GM18861 (cell line): Measurements from ENCODE around the gene PLK5.
"Not testable (repeated sequence)": the region's sequence is repeated elsewhere in the genome, so short reads cannot be mapped to it uniquely, and the experiment has no call there.

ENCODE experiments used
- ATAC-seq: cut with Tn5 transposase; IDR thresholded peaks from one replicate; pipeline ENCODE4 v1.9.1; 2021; ENCODE audit not compliant: unreplicated experiment

Gene PLK5, protein sequence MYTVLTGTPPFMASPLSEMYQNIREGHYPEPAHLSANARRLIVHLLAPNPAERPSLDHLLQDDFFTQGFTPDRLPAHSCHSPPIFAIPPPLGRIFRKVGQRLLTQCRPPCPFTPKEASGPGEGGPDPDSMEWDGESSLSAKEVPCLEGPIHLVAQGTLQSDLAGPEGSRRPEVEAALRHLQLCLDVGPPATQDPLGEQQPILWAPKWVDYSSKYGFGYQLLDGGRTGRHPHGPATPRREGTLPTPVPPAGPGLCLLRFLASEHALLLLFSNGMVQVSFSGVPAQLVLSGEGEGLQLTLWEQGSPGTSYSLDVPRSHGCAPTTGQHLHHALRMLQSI

GRCh38 chr19:1523412-1524286 lies at the start of gene PLK5:
Gene PLK5, plus strand, starts transcription at chr19:1524077. Its CDS starts 2,920 bp downstream, at chr19:1526997.
- no peak for ATAC-seq

DNA sequence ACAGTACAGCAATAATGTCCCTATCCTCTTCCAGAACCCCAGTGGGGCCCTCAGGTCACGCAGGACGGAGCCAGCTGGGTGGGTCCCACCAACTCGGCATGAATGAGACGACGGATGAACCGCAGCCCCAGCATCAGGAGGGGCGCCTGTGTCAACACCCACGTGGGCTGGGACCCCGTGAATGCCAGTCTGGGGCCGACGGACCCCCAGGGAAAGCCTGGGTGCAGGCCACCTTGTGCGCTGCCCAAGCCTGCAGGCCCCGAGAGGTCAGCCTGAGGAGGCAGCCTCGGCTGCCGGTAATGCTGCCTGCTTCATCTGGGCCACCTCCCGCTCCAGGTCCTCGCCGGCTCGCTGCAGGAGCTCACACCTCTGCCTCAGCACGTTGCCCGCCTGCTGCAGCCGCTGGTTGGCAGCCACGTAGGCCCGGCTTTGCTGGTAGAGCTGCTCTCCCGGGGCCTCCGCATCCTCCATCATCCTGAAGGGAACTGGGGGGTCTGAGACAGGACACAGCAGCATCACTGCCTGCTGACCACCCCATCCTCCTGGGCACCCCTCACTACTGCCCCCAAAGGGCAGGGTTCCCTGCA lies 49.0 kb upstream of the PLK5 start:
- no peak for ATAC-seq

DNA sequence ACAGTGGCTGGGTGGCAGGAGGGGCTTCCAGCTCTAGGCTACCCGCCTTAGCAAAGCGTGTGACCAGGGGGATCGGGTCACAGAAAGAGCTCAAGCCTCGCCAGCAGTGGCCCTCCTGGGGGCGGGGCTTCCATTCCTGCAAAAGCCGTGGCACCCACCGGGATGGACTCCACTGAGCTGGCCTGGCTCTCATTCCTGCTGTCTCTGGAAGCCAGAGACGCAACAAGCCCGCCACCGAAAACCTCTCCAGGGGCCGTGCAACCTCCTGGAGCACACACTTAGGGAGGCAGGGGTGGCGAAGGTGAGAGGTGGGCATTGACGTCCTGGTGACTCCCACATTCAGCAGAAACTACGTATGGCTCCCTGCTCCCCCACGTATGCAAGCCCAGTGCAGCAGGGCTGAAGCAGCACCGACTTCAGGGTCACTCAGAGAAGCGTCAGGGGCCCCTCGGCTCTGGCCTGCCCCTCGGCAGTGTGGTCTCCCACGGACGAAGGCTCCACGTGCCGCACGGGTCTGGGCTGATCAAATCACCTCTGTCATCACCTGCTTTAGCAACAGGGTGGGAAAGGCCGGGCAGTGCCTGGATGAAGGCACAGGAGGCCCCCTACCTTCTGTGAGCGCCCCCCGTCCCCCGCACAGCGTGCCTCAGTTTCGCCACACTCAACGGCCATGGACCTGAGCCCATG lies 48.0 kb upstream of the PLK5 start:
- no peak for ATAC-seq

GRCh38 chr19:1477056-1477455 lies 46.8 kb upstream of the PLK5 start:
- ATAC-seq, result not testable (repeated sequence)

GRCh38 chr19:1478934-1479707 lies 44.8 kb upstream of the PLK5 start, which contains the start of gene C19orf25:
Gene C19orf25, minus strand, starts transcription at chr19:1479215. Its CDS starts 312 bp downstream, at chr19:1478903.
- peak; percentile 74 for ATAC-seq

GRCh38 chr19:1481224-1481892 lies 42.5 kb upstream of the PLK5 start:
- ATAC-seq, result no peak

GRCh38 chr19:1481893-1482360 lies 42.0 kb upstream of the PLK5 start:
- no peak for ATAC-seq

GRCh38 chr19:1482361-1483130 lies 41.3 kb upstream of the PLK5 start:
- no peak for ATAC-seq

DNA sequence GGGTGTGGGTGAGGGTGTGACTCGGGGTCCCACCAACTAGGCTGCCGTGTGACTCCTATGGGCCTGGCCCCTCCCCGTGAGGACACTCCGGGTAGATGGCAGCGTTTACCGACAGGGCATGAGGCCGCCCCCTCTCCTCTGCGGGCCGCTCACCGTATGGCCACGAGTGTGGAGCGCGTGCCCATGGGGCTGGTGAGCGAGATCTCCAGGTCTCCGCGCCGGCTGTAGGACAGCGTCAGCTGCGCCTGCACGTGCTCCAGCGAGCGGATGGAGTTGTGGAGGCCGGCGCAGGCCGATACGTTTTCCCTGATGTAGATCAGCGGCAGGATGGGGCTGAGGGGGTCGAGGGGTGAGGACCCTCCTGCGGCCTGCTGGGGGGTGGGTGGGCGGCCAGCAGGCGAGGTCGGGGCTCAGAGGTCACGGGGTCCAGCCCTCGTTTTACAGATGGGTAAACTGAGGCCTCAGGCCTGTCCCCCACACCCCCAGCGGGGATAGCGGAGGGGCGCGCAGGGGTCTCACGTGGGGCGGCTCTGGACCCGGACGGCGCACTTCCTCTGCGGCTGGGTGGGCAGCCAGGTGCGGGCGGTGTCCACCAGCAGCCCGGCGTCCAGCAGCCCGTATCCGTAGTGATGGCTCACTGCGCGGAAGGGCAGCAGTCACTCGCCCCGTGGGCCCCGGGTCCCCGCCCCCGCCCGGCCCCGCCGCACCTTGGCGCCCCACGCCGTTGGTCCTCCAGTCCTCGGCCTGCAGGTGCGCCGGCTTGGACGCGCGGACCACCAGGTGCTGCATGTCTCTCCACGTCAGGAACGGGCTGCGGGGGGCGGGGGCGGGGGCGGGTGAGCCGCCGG lies 40.5 kb upstream of the PLK5 start:
- ATAC-seq, result no peak

DNA sequence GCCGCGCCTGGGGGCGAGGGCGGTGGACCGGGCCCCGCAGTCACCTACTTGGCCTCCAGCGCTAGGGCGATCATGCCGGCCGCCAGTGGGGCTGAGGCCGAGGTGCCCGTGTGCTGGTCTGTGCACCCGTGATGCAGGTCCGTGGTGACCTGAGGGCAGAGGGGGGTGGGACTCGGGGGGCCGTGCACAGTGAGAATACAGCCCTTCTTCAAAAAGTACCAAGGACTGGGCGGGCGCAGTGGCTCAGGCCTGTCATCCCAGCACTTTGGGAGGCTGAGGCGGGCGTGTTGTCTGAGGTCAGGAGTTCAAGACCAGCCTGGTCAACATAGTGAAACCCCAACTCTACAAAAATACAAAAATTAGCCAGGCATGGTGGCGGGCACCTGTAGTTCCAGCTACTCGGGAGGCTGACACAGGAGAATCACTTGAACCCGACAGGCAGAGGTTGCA lies 39.9 kb upstream of the PLK5 start:
- ATAC-seq, result no peak

DNA sequence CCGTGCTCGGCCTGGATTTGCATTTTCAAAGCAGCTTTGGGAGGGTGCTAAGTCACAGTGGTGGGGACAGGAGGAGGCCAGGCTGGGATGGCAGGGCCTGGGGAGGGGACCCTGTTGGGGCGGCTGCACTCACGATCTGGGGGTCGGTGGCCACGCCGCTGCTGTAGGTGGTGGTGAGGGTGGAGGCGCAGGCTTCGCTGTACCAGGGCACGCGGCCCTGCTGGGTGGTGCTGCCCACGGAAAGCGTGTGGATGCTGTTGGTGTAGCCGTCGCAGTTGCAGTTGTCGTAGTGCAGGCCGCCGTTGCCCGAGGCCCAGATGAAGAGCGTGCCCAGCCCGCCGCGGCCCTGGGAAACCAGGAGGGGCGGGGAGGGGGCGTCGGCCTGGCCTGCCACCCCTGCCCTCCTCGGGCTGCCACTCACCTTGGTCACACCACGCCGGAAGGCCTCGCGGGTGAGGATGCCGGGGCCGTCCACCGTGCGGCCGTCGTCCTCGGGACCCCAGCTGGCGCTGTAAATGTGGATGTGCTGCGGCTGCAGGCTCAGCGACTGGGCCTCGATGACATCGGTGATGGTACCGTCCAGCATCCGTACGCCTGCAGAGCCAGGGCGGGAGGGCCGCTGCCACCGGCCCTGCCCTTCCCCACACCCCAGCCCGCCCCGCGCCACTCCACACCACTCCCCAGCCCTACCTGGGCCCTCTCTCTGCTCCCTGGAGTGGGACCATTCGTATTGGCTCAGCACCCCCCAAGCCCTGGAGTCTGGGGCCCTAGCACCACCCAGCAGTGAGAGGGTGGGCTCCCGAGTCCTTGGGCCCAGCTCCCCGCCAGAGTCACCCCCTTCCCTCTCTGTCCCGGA lies 36.9 kb upstream of the PLK5 start:
- ATAC-seq, result no peak

DNA sequence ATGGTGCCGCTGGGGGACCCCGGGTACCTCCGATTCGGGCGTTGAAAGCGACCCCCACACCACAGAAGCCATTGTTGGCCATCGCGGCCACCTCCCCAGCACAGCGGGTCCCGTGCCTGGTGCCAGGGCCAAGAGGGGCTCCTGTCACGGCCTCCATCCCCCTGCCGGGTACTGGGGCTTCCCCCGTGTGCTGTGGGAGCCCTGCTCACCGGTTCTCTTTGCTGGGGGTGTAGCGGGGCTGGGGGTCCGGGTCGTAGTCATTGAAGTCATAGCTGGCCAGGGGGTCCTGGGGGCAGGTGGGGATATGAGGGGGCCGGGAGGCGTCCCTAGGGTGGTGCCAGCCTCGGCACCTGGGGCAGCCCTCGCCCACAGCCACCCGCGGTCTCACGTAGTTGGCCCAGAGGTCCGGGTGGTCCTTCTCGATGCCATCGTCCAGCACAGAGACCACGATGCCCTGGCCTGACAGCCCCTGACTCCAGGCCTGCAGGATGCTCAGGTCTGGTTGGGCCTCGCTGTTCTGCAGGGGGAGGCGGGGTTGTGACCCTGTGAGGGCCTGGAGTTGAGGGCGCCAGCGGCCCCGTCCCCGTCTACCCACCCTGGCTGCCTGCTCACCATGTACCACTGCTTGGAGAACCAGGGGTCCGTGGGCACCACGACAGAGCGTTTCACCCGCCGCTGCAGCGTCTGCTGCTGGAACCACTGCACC lies 36.1 kb upstream of the PLK5 start:
- ATAC-seq, result no peak

- no peak for ATAC-seq
Observed at GRCh38 chr19:1488282-1488601, 35.6 kb upstream of the PLK5 start.

GRCh38 chr19:1489463-1490310 lies 34.2 kb upstream of the PLK5 start:
- ATAC-seq, result no peak

GRCh38 chr19:1490311-1491113 lies 33.4 kb upstream of the PLK5 start, which contains the start of gene PCSK4:
Gene PCSK4, minus strand, starts transcription at chr19:1490350. Its CDS starts 4 bp downstream, at chr19:1490346.
- ATAC-seq, result peak; percentile 79
